Measurements from ENCODE around the gene BBS9.
"Not testable (repeated sequence)": the region's sequence is repeated elsewhere in the genome, so short reads cannot be mapped to it uniquely, and the experiment has no call there.

BBS9 gene

DNA sequence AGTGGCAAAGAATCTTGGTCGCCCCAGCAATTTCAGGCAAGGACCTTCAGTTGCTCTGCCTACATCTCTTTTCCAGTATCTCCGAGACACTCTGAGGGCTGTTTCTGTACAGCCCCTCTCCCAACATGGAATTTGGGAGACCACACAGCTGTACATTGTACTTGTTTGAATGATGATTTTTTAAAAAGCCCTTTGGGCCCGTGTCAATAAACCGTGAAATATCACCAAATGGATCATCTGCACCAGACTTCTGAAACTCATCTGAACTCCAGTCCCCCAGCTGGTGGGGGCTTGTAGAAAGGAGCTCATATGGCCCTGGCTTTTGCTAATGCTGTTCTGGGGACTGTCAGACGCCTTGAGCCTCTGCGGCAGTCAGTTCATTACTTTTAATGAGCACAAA, 374.9 kb downstream of the BBS9 start:
- DNase-seq: no peak

DNA sequence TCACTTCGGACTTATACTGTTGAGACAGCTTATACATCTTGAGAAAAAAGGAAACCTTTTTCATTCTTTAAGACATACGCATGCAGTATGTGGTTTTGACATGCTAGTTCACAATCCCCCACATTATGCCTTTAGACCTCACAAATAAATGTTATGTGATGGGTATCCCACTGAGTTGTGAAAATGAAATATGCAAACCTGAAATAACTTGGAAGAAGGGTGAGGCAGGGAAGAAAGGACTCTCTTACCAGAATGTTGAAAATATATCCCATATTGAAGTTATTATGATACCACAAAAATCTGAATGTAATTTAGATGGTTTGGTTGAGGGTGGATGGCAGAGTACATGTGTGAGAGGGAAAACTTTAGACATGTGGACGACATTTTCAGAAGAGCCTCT, 379.8 kb downstream of the BBS9 start:
- DNase-seq: no peak

DNA sequence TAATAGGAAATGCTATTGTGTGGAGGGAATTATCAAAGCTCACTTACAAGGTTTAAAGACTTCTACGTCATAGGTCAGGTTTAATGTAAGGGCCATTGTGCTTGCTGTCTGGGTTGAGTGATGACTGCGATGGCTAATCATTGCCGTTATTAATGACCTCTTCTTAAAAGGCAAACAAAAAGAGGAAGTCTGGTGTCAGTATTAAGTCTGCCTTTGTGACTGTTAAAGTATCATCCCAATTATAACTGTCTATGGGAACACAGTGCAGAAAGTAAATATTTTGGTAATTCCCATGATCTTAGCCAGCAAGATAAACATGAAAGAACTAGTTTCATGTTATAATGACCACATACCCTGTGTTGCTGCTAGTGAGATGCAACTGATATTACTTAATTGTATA, 382.4 kb downstream of the BBS9 start:
- DNase-seq: no peak

DNA sequence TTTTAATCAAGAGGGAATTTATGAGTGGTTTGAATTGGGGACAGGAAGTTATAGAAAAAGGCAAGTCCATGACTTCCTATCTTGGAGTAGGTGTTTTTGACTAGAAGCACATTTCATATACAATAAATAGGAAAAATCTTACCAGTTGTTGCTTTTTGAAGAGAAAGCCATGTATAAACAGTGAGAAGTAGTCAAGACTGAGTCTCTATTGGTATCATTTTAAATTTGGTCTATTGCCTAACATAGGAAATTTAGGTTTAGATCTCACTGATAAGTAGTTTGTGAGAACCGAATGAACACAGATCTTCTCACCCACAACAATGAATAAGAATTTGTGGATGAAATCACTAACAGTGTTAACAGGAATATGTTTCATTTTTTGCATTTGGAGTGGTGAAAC, 387.2 kb downstream of the BBS9 start:
- DNase-seq: no peak

DNA sequence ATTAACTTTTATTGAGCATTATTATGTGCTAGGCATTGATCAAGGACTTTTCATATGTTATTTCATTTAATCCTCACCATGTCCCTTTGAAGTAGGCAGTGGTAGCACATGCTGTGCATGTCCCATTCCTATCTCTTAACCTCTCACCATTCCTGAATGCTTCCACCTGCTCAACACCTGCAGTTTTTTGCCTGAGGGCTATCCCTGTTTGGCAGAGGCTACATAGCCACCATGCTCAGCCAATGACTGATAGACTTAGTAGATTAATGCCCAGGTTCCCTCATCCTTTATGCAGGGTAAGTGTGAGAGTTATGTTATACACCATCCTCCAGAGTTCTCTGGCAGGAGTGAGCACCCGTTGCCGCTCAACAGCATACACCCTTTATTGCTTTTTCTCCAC, 387.8 kb downstream of the BBS9 start:
- no peak for DNase-seq

DNA sequence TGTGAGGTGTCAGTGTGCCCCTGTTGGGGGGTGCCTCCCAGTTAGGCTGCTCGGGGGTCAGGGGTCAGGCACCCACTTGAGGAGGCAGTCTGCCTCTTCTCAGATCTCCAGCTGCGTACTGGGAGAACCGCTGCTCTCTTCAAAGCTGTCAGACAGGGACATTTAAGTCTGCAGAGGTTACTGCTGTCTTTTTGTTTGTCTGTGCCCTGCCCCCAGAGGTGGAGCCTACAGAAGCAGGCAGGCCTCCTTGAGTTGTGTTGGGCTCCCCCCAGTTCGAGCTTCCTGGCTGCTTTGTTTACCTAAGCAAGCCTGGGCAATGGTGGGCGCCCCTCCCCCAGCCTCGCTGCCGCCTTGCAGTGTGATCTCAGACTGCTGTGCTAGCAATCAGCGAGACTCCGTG, 397.6 kb downstream of the BBS9 start:
- DNase-seq: not testable (repeated sequence)

DNA sequence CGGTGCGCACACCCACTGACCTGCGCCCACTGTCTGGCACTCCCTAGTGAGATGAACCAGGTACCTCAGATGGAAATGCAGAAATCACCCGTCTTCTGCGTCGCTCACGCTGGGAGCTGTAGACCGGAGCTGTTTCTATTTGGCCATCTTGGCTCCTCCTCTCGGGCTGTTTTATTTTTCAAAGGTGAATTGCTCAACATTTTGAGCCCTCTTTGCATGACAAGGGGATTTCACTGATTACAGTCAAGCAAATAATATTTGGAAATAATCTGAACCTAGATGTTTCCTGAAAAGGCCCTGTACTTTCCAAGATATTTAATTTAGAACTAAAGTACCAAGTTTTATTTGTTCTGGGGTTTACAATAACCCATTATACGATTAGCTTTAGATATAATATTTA, 398.2 kb downstream of the BBS9 start:
- DNase-seq: not testable (repeated sequence)

DNA sequence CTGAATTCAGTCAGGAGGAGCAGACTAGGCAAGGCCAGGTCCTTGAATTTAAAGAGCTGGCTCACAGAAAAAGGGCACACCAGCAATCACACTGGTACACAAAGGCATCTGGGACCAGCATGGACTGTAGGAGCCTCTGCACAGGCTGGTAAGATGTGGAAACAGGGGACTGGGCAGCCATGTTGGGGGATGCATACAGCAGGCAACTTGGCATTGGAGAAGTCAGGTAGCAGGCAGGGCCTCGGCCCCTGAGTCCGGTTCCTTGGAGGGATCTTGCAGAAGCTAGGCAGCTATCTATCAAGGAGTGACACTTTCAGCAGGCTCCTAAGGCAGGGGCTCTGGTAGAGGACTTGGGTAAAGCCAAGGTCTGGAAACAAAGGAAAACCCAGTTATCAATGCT, 399.7 kb downstream of the BBS9 start:
- DNase-seq: no peak

DNA sequence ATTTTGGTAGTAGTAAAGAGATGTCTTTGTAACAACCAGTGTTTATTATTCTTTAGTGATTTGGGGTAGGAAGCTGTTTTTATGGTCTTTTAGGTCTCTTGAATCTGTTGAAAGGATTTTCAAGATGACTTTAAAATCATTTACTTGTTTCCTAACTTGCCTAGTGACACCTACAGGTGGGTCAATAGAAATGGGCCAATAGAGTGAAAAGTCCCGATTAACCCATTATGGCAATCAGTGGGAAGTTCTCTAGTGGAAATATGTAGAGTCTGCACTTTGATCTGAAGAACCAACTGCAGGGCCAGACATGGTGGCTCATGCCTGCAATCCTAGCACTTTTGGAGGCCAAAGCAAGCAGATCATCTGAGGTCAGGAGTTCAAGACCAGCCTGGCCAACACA, 401.3 kb downstream of the BBS9 start:
- no peak for DNase-seq

DNA sequence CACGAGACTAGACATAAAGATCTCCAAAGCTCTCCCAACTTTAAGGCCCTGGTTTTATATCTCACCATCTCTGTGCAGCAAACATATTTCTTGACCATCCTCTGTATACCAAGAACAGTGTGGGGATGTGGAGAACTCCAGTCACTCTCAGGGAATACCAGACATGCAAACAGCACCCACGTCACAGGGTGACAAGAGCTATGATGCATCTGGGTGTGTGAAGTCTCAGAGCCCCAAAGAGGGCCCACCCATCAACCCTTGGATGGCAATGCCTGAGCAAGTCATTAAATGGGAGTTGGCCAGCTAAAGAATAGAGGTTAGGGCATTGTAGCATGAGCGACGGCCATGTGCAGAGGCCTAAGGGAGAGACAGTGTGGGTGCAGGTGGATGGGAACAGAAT, 402.5 kb downstream of the BBS9 start:
- DNase-seq: no peak

DNA sequence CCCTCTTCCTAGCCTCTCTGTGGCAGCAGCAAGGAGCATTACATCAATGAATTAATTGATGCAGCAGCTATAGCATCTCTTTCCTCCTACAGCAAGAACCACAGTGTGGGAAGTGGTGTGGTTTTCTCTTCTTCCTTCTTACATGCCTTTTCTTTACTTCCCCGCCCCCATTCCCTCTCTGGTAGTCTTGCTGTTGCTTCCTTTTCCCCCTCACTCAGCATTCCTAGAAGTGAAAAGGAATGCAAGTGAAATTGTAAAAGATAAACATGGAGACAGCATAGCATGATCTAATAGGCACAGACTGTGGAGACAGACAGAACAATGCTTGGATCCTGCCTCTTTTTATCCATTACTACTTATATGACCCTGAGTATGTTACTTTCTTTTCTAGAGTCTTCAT, 405.5 kb downstream of the BBS9 start:
- no peak for DNase-seq

DNA sequence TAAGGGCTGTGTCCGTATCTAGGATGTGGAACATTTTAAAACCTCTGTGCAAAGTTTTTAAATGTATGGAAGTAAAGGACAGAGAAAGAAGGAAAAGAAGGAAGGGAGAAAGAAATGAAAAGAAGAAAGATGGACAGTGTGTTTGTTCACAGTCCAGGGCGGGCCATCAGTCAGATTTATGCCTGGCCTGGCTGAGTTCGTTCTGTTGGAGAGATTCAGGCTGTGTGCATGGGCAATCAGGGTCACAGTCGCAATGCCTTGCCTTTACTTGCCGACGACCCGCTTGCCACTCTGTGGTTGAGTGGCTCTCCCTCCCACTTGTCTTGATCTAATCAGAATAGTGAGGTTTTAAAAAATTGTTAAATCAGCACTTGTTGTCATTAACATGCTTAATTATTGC, 406.6 kb downstream of the BBS9 start:
- DNase-seq: no peak

DNA sequence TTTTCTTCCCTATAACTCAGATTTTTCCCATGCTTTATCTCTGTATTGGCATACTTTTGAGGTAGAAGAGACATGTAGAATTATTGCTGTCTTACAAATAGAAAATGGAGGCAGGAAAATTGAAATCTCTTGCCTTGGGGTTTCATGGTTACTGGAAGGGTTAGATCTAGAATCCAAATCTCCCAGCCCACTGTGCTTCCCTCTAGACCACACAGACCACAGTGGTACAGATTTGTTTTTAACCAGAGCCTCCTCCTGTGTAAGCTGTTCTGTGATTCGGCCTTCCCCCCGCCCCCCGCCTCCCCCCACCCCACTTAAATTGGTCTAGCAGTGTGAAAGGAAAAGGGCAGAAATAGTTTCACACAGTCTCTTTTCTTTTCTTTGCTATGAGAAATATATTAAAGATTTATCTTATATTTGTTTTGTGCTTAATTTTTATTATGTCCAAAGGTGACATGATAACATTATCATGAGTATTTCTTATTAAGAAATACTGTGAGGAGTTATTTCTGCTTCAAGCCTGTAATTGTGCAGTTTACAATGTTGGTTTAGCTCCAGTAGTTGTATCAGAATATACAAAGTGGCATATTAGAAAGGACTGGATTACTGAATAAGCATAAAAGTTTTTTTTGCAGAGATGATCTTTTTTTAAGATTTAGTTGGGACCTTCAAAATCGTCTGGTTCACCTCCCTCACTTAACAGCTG, 407.2 kb downstream of the BBS9 start:
- no peak for DNase-seq

DNA sequence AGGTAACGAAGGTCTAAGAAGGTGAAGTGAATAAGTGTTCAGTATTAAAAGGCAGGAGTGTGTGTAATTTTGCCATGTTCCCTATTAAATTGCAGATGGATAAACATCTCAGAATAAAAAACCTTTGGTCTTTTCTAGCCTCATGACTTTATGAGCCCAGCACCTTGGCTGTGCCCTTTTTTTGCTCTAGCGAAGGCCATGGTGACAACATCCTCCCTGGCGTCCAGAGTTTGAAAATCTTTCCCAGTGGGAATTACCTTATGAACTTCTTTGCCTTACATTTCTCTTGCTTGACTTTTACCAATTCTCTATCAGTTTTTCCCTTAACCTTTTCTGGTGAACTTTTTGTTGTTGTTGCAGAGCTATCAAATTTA, 407.7 kb downstream of the BBS9 start:
- no peak for DNase-seq

DNA sequence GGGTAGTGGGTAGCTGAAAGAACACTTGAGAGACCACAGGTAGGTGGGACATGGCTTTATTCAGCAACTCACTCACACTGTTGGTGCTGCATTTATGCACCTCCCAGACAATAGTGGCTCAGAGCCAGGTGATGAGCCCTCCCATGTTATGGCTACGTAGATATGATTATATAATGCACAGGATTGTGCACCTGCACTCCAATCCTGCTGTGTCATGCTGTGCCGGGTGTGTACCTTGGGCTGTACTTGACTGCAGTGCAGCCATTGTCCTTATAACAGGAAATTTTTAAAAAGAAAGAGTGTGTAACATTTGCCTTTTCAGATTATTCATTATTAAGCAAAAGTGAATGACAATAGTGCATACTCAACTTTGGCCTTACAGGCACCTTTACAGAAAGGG, 409.8 kb downstream of the BBS9 start:
- DNase-seq: no peak

DNA sequence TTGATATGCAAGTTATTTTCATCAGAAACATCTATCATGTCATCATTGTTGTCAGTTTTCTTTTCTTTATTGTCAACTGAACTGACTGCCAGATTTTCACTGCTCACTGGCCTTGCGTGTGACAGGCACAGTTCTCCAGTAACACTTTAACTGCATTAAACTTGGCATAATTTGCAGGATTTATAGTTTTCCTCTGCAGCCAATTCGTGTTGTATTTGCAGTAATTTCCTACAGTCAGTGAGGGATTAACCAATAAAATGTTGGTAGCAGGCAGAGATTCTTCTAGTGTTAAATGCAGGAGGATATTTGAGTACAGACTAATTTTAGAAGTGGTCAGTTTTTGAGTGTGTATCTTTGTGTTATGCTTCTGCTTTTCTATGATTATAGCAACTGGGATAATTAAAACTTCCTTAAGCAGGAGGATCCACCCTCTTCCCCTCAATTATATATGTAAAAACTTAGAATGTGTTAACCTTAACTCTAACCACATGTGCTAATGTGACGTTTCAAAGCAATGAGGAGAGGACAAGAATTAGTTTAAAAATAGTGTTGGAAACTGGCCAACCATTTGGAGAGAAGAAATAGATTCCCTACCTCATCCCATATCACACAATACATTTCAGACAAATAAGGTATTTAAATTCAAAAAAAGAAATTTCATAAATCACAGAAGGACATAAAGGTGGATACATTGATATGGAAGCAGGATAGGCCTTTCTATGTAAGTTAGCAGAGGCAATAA, 410.5 kb downstream of the BBS9 start:
- DNase-seq: no peak

DNA sequence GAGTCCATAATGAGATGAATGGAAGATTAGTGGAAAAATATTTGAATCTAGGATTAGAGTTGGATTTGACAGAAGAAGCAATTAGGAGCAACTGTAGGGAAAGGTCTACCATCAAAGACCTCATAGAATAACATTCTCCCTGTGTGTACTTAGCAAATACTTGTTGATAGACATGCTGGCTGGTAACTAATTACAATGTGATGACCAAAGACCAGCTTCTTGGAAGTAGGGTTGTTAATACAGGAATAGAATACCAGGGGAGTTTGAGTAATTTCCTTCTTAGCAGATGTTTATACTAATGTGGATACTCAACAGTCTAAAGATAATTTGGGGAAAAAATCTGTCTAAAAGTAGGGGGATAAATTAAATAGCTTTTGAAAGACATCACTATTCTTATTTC, 418.5 kb downstream of the BBS9 start:
- no peak for DNase-seq

DNA sequence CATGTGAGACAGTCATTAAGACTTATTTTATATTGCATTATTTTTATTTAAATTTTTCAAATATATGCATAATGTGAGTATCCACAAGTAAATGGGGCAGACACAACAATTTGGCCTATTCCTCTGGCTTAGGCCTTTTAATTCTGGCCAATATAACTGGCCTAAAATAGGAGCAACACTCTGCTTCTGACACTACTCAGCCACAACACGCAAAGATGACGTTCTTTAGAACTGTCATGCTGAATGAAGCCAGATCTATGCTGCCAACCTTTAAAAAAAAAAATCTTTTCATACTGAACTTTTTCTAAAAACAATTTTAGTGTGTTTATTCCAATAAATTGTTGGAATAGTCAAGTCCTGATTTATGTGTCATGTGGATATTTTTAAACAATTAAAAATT, 421.0 kb downstream of the BBS9 start:
- no peak for DNase-seq

DNA sequence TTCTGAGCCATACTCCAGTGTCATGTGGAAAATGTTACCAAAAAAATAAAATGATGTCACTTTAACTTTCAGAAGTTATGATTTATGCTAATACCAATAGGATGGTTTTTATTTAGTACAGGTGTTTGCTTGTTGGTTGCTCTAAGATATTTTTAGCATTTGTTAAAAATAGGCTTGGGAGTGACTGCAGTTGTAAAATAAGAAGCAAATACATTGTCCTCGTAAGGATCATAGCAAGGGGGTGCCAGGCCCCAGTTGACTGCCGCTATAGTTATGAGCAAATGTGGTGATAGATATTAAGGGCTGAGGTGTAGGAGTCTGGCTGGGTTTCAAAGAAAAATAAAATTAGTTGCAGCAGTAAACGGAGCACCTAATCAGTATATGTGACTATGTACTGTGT, 421.6 kb downstream of the BBS9 start:
- DNase-seq: no peak

DNA sequence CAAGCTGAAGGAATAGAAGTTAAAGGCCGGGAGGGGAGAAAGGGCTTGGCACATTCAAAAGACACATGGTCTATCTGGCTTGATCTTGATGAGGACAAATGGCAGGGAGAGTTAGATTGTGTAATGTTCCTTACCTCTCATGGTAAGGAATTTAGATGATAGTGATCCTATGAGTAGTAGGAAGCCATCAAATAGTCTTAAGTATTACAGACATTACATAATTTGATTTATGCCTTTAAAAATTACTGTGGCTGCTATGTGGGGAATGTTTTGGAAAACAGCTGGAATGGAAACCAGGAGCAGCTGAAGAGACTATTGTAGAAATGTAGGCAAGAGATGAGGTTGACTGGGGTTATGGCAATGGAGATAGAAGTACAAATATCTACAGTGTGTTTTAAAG, 424.7 kb downstream of the BBS9 start:
- DNase-seq: no peak

DNA sequence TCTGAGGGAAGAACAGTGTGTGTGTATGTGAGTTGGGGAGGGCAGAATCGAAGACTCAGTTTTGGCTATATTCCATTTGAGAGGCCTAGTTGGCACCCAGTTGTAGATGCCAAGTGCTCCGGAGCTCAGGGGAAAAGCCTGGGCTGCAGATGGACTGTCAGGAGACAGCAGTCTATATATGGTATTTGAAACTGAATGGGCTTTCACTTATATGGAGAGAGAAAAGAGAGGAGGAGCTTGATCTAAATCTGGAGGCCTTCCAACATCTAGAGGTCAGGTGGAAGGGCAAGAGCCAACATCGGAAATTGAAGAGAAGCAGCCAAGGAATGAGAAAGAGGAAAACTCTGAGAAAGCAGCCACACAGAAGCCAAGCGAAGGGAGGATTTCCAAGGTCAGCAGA, 425.2 kb downstream of the BBS9 start:
- no peak for DNase-seq

DNA sequence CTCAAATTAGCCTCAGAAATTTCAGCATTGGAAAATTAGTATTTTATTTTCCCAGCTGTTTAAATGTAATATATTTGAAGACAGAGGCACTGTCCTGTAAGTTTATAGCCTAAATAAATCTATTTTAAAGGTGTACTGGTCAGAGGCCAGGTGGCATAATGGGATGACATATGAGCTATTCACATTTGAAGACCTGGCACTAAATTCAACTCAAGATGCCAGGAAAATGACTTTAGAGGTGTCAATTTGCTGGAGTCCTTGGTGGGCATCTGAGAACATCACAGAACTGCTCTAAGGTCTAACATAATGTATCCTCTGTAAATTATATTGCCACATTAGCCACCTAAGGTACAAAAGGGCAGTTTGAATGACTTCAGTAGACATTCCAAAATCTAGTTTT, 427.1 kb downstream of the BBS9 start:
- no peak for DNase-seq

DNA sequence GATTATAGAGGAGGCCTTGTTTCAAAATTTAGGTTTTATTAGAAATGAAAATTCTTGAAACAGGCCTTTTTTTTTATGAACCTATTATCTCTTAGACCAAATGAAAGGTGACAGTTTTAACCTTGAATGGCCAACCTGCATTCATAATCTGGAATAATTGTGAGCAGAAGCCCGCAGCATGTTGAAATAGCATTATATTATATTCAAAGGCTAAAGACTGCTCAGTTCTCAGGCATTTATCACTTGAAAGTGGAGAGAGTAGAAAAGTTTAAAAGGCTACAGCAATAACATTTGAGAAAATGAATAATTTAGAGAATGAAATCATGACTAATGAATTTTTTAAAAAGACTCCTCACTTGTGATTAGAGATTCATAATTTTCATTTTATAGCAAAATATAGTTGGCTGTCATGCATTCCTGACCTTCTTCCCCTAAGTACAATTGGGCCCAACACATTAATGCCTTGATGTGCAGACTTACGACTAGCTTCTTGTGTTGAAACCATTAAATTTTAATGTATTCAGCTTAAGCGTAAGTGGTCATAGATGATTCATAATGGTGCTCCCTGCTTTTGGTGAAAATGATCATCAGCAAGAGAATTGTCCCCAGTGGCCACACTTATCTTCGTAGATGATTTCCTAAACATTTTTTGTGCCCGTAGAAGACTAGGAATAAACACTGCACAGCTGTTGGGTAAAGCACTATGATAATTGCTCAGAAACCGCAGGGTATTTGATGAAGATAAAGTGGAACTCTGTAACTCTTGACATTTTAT, 429.4 kb downstream of the BBS9 start:
- DNase-seq: no peak

DNA sequence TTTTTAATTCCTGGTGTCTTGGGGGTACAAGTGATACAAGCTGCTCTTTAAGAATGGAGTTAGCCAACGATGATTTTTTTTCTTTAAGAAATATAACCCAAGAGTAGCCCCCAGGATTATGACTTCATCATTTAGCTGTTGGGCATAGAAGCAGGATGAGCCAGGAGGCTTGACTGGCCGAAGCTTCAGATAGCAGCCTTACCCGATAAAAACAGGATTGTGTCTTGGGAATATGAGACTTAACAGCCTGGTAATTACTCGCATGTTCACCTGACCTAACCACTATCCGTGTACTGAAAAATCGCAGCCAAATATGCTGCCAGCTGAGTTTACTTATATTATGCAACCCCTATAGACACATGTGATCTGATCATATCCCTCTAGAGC, 430.0 kb downstream of the BBS9 start:
- no peak for DNase-seq

Data from hippocampal formation (tissue), 2 donors.